ACHN (cell line): ENCODE data around the gene UGT1A6.

ENCODE experiments used
- DNase-seq: peaks from one replicate; pipeline ENCODE4 v3.0.0-alpha.2; 2015
- in situ Hi-C: cut with HindIII; loops from 2 replicates; pipeline ENCODE4 v1.10.0; 2017; ENCODE audit warnings: low sequenced_read_pairs, low pct_ligation_motif_present, low pct_unique_long_range_greater_than_20kb

Gene UGT1A6

DNA sequence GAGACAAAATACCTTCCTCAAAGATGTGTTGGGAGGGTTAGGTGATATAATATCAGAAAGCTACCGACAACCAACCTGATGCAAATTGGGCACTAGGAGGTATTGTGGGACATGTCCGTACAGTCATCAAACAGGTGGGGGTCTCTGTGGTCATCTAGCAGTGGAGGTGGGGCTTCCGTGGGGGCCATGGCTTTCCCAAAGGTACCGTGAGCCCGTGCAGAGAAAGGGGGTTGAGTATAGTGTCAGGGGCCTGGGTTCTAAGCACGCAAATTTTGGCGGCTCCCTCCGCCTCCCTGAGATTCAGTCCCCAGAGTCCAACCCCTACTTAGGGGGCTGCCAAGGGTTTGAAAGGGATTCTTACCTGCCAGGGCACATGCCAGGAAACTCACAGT is 129.0 kb downstream of the UGT1A6 start:
- in situ Hi-C loops: no loop called here
- DNase-seq: no peak

DNA sequence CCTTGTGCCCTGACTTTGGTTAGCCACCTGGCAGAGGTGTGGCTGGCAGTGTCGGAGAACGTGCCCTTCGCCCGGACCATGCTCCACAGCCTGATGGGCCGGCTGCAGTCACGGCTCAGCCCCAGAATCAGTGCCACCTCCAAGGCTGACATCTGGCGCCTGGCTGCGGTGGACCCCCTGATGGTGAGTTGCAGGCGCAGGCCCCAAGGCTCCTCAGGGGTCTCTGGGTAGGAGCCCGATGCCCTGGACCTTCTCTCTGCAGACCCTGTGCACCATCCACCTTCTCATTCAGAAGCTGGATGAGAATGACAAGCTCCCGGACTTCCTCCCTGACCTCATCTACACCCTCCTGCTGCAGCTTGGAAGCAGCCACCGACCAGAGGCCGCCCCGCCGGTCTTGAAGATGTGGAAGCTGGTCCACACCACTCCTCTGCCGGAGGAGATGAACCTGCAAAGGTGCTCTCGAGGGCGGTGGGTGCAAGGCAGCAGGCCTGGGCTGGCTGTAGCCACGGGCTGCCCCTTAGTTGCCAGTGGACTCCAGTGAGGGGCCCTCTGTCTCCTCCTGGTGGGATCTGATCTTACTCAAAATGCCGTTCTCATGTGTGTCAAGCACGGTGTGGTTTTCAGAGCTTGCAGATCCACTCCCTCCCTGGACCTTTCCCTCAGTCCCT is 129.5 kb downstream of the UGT1A6 start:
- no peak for DNase-seq
- in situ Hi-C loops: no loop called here
